RKO (cell line): Measurements from ENCODE around the gene TCEAL9.
"Not testable (repeated sequence)": the region's sequence is repeated elsewhere in the genome, so short reads cannot be mapped to it uniquely, and the experiment has no call there.

Experiments used
- DNase-seq: peaks from one replicate; pipeline ENCODE4 v3.0.0-alpha.2; 2016; ENCODE audit warnings: low spot score

Gene TCEAL9

GRCh38 chrX:103356130-103356798 is at the start of gene TCEAL9:
TCEAL9 (plus strand) TSS chrX:103356506; CDS start chrX:103357685, 1,179 bp downstream.
- peak; percentile 81 for DNase-seq

- no peak for DNase-seq
Observed at GRCh38 chrX:103309860-103310554, 46.3 kb upstream of the TCEAL9 start.

GRCh38 chrX:103310555-103311398 is 45.5 kb upstream of the TCEAL9 start, which contains the start of gene BEX2:
BEX2 (minus strand) TSS chrX:103310990; CDS start chrX:103309976, 1,014 bp downstream.
- DNase-seq, result no peak

- no peak for DNase-seq
Observed at GRCh38 chrX:103311399-103311780, 44.9 kb upstream of the TCEAL9 start.

- no peak for DNase-seq
Observed at GRCh38 chrX:103329991-103330390, 26.3 kb upstream of the TCEAL9 start, which contains the start of gene TCEAL7. TCEAL7 (plus strand) TSS chrX:103330239; CDS start chrX:103331404, 1,165 bp downstream.

GRCh38 chrX:103330681-103331288 is 25.5 kb upstream of the TCEAL9 start:
- DNase-seq, result no peak

- no peak for DNase-seq
Observed at GRCh38 chrX:103338663-103339062, 17.6 kb upstream of the TCEAL9 start.

GRCh38 chrX:103343105-103343504 is 13.2 kb upstream of the TCEAL9 start:
- peak; percentile 74 for DNase-seq

- DNase-seq, result no peak
Observed at GRCh38 chrX:103344606-103345005, 11.7 kb upstream of the TCEAL9 start.

- DNase-seq, result no peak
Observed at GRCh38 chrX:103347682-103348397, 8.5 kb upstream of the TCEAL9 start.

- DNase-seq, result peak; percentile 21
Observed at GRCh38 chrX:103356858-103357257, 552 bp downstream of the TCEAL9 start.

GRCh38 chrX:103357871-103358270 is 1.6 kb downstream of the TCEAL9 start:
- DNase-seq, result no peak

GRCh38 chrX:103359605-103360004 is 3.3 kb downstream of the TCEAL9 start:
- DNase-seq, result not testable (repeated sequence)

GRCh38 chrX:103360092-103360491 is 3.8 kb downstream of the TCEAL9 start:
- no peak for DNase-seq

GRCh38 chrX:103360916-103361315 is 4.6 kb downstream of the TCEAL9 start:
- no peak for DNase-seq

GRCh38 chrX:103361798-103362197 is 5.5 kb downstream of the TCEAL9 start:
- no peak for DNase-seq

- no peak for DNase-seq
Observed at GRCh38 chrX:103362474-103362873, 6.2 kb downstream of the TCEAL9 start.

- no peak for DNase-seq
Observed at GRCh38 chrX:103363046-103363445, 6.7 kb downstream of the TCEAL9 start.

GRCh38 chrX:103367502-103367901 is 11.2 kb downstream of the TCEAL9 start:
- DNase-seq, result no peak

GRCh38 chrX:103369479-103369878 is 13.2 kb downstream of the TCEAL9 start:
- no peak for DNase-seq

GRCh38 chrX:103372886-103373285 is 16.6 kb downstream of the TCEAL9 start:
- DNase-seq, result no peak
